Stomach smooth muscle (tissue), 2 donors: ENCODE data around the gene CMTM8.

Experiments used
- H3K27ac ChIP-seq: one replicate; pipeline ENCODE4 v1.7.0; 2013; ENCODE audit warnings: mild to moderate bottlenecking, low read length, inconsistent platforms
- H3K27me3 ChIP-seq, 2 donors: one replicate each; pipeline ENCODE4 v1.7.0; 2013; ENCODE audit warnings: low read length in 2 of 2; ENCODE audit not compliant: insufficient read depth in 2 of 2, control insufficient read depth in 1 of 2
- H3K36me3 ChIP-seq, 2 donors: one replicate each; pipeline ENCODE4 v1.7.0; 2013; ENCODE audit warnings: low read length in 2 of 2; ENCODE audit not compliant: control insufficient read depth in 2 of 2, insufficient read depth in 2 of 2
- H3K4me1 ChIP-seq: one replicate; pipeline ENCODE4 v1.7.0; 2013; ENCODE audit warnings: low read length; ENCODE audit not compliant: control insufficient read depth, insufficient read depth
- H3K4me3 ChIP-seq, 2 donors: one replicate each; pipeline ENCODE4 v1.7.0; 2013; ENCODE audit warnings: low read length in 2 of 2
- H3K9ac ChIP-seq, 2 donors: one replicate each; pipeline ENCODE4 v1.7.0; 2013; ENCODE audit warnings: low read length in 2 of 2, mild to moderate bottlenecking in 1 of 2
- H3K9me3 ChIP-seq, 2 donors: one replicate each; pipeline ENCODE4 v1.7.0; 2013; ENCODE audit warnings: low read length in 2 of 2; ENCODE audit not compliant: control insufficient read depth in 2 of 2
- donor health status: healthy.
- donor health status: Pancreatic carcinoma.

Gene CMTM8

DNA sequence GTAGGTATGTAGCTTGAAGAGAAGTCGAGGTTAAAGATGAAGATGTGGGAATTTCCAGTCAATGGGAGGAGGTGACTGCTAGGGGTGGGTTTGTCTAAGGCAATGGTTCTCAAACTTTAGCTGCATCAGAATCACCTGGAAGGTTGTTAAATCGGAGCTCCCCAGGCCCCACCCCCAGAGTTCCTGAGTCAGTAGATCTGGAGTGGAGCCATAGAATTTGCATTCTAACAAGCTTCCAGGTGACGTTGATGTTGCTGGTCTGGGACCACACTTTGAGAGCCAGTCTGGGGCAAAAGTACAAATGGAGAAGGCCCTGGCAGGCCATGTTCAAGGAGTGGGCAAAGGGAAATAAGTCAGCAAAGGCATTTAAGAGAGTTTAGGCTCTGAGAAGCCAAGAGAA is 69.1 kb downstream of the CMTM8 start:
- Histone ChIP-seq H3K9me3 (no peaks in the 10 kb centered on the region), H3K36me3 (no peaks in the 10 kb centered on the region), H3K4me1 (peaks cover 2% of the 10 kb centered on the region), H3K9ac (no peak overlapping the region), H3K27ac (no peak overlapping the region), H3K4me3 (no peak overlapping the region), H3K27me3 (no peaks in the 10 kb centered on the region)

DNA sequence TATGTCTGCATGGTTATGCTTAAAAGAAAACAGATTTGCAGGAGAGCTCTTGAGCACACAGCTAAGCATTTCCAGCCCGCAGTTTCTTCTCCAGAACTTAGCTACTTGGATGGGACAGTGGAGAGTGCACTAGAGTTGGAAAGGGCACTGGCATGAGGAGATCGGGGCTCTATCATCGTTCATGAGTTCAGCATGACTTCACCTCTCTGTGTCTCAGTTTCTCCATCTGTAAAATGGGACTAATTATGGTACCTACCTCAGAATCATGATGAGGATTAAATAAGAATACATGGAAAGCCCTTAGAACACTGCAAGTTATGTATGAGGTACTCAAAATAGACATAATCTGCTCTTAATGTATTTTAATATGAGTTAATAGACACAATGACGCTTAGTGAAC is 69.9 kb downstream of the CMTM8 start:
- Histone ChIP-seq H3K27me3 (no peaks in the 10 kb centered on the region), H3K4me3 (no peak overlapping the region), H3K9me3 (no peaks in the 10 kb centered on the region), H3K9ac (no peak overlapping the region), H3K36me3 (no peaks in the 10 kb centered on the region), H3K27ac (no peak overlapping the region), H3K4me1 (peaks cover 2% of the 10 kb centered on the region)

- H3K27me3 ChIP-seq, result no peaks in the 10 kb centered on the region
- no peaks in the 10 kb centered on the region for H3K9me3 ChIP-seq
- H3K36me3 ChIP-seq, result no peaks in the 10 kb centered on the region
- no peak overlapping the region for H3K4me3 ChIP-seq
- no peak overlapping the region for H3K9ac ChIP-seq
- no peak overlapping the region for H3K27ac ChIP-seq
- H3K4me1 ChIP-seq, result peaks cover 2% of the 10 kb centered on the region
Measured at GRCh38 chr3:32309654-32310242, 71.3 kb downstream of the CMTM8 start.

DNA sequence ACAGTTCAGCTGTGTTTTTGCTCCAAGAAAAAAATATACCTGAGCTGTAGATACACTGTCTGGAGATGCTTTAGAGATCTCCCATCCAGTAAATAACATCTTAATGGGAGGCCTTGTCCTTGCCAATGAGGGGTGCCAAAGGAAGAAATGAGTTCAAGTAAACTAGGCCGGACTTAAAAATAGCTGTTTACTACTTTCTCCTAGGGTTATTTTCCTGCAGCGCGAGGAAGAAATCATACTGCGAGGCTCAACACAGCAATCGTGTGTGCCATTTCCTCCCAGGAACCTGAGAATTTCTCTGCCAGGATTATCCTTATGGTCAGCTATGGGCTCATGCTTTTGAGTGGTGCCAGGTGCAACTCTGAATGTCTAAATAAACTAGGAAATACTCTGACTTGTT is 71.9 kb downstream of the CMTM8 start:
- Histone ChIP-seq H3K9me3 (no peaks in the 10 kb centered on the region), H3K4me3 (no peak overlapping the region), H3K36me3 (no peaks in the 10 kb centered on the region), H3K9ac (no peak overlapping the region), H3K27ac (no peak overlapping the region), H3K27me3 (no peaks in the 10 kb centered on the region), H3K4me1 (peaks cover 2% of the 10 kb centered on the region)

DNA sequence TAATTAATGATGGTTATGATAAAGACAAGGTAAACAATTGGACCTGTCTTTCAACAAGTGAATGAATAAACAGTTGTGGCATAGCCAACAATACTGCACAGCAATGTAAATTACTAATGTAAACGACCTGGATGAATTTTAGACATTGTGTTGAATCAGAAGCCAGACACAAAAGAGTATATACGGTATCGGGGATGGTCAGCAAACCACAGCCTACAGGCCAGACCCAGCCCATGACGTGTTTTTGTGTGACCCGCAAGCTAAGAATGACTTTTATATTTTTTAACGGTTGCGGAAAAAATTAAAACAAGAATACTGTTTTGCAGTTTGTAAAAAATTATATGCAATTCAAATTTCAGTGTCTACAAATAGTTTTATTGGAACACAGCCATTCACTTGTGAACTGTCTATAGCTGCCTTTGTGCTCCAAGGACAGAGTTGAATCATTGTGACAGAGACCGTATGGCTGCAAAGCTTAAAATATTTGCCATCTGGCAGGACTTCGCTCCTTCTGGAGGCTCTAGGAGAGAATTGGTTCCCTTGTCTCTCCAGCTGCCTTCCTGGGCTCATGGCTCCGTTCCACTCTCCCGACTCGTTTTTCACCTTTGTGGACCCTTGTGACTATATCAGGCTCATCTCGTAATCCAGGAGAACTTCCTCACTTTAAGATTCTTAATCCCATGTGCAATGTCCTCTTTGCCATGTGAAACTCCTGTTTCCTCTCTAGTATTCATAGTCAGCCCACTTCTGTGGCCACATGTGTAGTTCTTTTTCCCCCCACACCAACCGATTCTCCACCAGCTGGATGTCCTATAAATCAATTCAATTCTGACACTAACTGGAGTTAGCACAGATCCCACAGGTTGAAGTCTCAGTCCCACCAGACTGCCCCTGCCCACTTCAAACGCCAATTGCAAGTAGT is 72.7 kb downstream of the CMTM8 start:
- Histone ChIP-seq H3K9me3 (no peaks in the 10 kb centered on the region), H3K4me3 (no peak overlapping the region), H3K36me3 (no peaks in the 10 kb centered on the region), H3K27ac (no peak overlapping the region), H3K4me1 (peaks cover 2% of the 10 kb centered on the region), H3K9ac (no peak overlapping the region), H3K27me3 (no peaks in the 10 kb centered on the region)

DNA sequence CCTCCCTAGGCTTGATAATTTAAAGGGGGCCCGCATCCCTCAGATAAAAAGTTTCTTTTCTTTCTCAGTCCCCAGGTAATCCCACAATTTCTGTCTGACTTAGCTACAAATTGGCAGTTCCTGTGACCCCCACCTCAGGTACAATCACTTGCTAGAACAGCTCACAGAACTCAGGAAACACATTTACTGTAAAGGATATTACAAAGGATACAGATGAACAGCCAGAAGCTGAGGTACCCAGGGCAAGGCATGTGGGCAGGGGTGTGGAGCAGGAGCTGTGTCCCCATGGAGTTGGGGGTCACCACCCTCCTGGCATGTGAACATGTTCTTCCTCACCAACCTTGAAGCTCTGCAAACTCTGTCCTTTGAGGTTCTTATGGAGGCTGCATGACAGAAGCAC is 73.8 kb downstream of the CMTM8 start:
- Histone ChIP-seq H3K9ac (no peak overlapping the region), H3K4me3 (no peak overlapping the region), H3K9me3 (no peaks in the 10 kb centered on the region), H3K36me3 (no peaks in the 10 kb centered on the region), H3K27me3 (no peaks in the 10 kb centered on the region), H3K4me1 (peaks cover 2% of the 10 kb centered on the region), H3K27ac (no peak overlapping the region)

DNA sequence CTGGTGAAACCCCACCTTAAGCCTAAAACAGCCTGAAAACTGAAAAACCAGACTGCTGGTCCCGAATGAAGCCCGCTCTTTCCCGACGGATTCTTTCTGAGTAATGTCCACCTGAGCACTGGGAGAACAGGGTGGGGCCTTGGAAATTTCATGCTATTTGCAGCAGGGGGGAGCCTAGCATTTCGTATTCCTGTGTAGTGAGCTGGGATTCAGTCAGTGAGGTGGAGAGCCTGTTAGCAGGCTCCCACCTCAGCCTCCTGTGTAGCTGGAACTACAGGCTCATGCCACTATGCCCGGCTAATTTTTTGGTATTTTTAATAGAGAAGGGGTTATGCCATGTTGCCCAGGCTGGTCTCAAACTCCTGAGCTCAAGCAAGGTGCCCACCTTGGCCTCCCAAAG is 74.7 kb downstream of the CMTM8 start:
- H3K36me3 ChIP-seq, result no peaks in the 10 kb centered on the region
- H3K27me3 ChIP-seq, result no peaks in the 10 kb centered on the region
- no peak overlapping the region for H3K9ac ChIP-seq
- no peaks in the 10 kb centered on the region for H3K9me3 ChIP-seq
- H3K4me3 ChIP-seq, result no peak overlapping the region
- H3K4me1 ChIP-seq, result peaks cover 2% of the 10 kb centered on the region
- H3K27ac ChIP-seq, result no peak overlapping the region

DNA sequence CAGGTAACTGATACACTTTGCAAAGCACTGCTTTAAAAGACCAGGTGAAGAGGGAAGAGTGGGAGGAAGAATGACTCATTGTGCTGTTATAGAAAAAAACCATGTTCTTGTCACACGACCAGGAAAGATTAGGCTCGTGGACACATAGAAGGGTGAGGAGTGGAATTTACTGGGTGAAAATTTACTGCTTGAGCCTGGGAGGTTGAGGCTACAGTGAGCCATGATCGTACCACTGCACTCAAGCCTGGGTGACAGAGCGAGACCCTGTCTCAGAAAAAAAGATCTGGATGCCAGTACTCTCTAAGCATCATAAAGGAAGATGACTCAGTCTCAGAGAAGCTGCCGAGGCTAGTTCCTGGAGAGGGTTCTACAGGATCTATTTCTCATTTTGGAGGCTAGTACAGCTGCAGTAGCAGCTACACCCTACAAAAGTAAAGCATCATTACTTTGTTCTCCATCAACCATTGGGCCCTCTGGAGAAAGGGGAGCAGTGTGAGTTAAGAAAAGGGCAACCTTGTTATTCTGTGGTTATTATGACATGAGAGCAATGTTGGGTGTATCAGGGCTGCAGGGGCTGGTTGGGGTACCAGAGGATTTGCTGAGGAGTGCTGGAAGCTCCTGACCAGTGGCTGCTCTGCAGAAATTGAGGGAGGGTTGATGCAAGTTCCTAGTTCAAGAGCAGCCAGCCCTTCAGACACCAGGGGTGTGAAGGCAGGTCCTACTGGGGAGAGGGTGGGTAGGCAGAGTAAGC is 75.4 kb downstream of the CMTM8 start:
- H3K4me1 ChIP-seq, result peaks cover 2% of the 10 kb centered on the region
- no peak overlapping the region for H3K27ac ChIP-seq
- H3K9me3 ChIP-seq, result no peaks in the 10 kb centered on the region
- H3K4me3 ChIP-seq, result no peak overlapping the region
- no peaks in the 10 kb centered on the region for H3K27me3 ChIP-seq
- no peaks in the 10 kb centered on the region for H3K36me3 ChIP-seq
- no peak overlapping the region for H3K9ac ChIP-seq

DNA sequence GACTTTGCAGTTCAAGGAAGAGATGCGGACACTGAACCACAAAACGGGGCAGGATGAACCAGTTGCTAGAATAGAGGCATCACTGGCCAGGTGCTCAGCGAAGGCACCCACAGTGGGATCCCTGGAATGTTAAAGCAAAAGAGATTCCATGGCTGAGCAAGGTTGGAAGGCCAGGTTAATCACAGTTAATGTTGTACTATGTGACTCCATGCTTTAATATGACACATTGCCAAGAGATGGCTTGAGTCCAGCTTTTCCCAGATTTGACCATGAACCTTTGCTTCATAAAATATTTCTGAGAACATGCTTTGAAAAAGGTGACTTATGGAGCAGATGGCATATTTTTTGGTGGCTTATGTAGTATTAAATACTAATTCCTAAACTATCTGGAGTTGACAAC is 77.0 kb downstream of the CMTM8 start:
- Histone ChIP-seq H3K27me3 (no peaks in the 10 kb centered on the region), H3K36me3 (no peaks in the 10 kb centered on the region), H3K9ac (no peak overlapping the region), H3K4me3 (no peak overlapping the region), H3K9me3 (peaks cover 0 to 2% of the 10 kb centered on the region in 2 donors), H3K27ac (no peak overlapping the region), H3K4me1 (peaks cover 1% of the 10 kb centered on the region)

- Histone ChIP-seq H3K36me3 (no peaks in the 10 kb centered on the region), H3K4me1 (no peaks in the 10 kb centered on the region), H3K27ac (no peak overlapping the region), H3K9ac (no peak overlapping the region), H3K27me3 (no peaks in the 10 kb centered on the region), H3K4me3 (no peak overlapping the region), H3K9me3 (peaks cover 0 to 2% of the 10 kb centered on the region in 2 donors)
Measured at GRCh38 chr3:32316319-32316718, 77.8 kb downstream of the CMTM8 start.
